Stimulated activated memory B cell treated with anti-CD40 and anti-IgM and Interleukin-4, amounts not matched to agents 10 μg/mL and 1 μg/mL and 100 μg/mL, for 72 hours (primary cell): Measurements from ENCODE around the gene MAD1L1.
"Not testable (repeated sequence)": the region's sequence is repeated elsewhere in the genome, so short reads cannot be mapped to it uniquely, and the experiment has no call there.

ENCODE experiments used
- ATAC-seq: fragments of 150-1000 bp; cut with Tn5 transposase; 2 replicates; pipeline ENCODE4 v1.10.0; 2021
- H3K27ac Mint-ChIP-seq: one replicate; pipeline ENCODE4 v1.8.0; 2022; ENCODE audit warnings: mild to moderate bottlenecking, mixed read lengths
- H3K27me3 Mint-ChIP-seq: one replicate; pipeline ENCODE4 v1.8.0; 2022; ENCODE audit warnings: mixed read lengths
- H3K36me3 Mint-ChIP-seq: one replicate; pipeline ENCODE4 v1.8.0; 2022; ENCODE audit warnings: mixed read lengths
- H3K4me1 Mint-ChIP-seq: one replicate; pipeline ENCODE4 v1.8.0; 2022; ENCODE audit warnings: mixed read lengths
- H3K4me3 Mint-ChIP-seq: one replicate; pipeline ENCODE4 v1.8.0; 2022; ENCODE audit warnings: mild to moderate bottlenecking, moderate library complexity, mixed read lengths
- H3K9me3 Mint-ChIP-seq: one replicate; pipeline ENCODE4 v1.8.0; 2022; ENCODE audit warnings: mixed read lengths

MAD1L1 gene

GRCh38 chr7:1837696-1838543 lies 394.8 kb downstream of the MAD1L1 start:
- H3K4me1 Mint-ChIP-seq, H3K9me3 Mint-ChIP-seq, H3K27me3 Mint-ChIP-seq, H3K4me3 Mint-ChIP-seq, ATAC-seq, H3K27ac Mint-ChIP-seq: not testable (repeated sequence)
- peaks cover 51% of the 10 kb centered on the region for H3K36me3 Mint-ChIP-seq

GRCh38 chr7:1831933-1832535 lies 400.7 kb downstream of the MAD1L1 start:
- H3K27me3 Mint-ChIP-seq, ATAC-seq, H3K4me3 Mint-ChIP-seq, H3K27ac Mint-ChIP-seq, H3K4me1 Mint-ChIP-seq: not testable (repeated sequence)
- Mint-ChIP-seq H3K9me3 (peaks cover 14% of the 10 kb centered on the region), H3K36me3 (peaks cover 66% of the 10 kb centered on the region)

- H3K4me3 Mint-ChIP-seq, H3K27ac Mint-ChIP-seq, H3K4me1 Mint-ChIP-seq, ATAC-seq, H3K27me3 Mint-ChIP-seq: not testable (repeated sequence)
- H3K36me3 Mint-ChIP-seq = peaks cover 60% of the 10 kb centered on the region
- H3K9me3 Mint-ChIP-seq = peaks cover 14% of the 10 kb centered on the region
Observed at GRCh38 chr7:1831471-1831870, 401.3 kb downstream of the MAD1L1 start.

- H3K4me3 Mint-ChIP-seq, ATAC-seq, H3K27ac Mint-ChIP-seq, H3K27me3 Mint-ChIP-seq, H3K4me1 Mint-ChIP-seq: not testable (repeated sequence)
- Mint-ChIP-seq H3K9me3 (peaks cover 11% of the 10 kb centered on the region), H3K36me3 (peaks cover 52% of the 10 kb centered on the region)
Observed at GRCh38 chr7:1829668-1830067, 403.1 kb downstream of the MAD1L1 start.

- H3K27ac Mint-ChIP-seq = no peak overlapping the region
- H3K4me1 Mint-ChIP-seq = peaks cover 4% of the 10 kb centered on the region
- H3K36me3 Mint-ChIP-seq = peaks cover 49% of the 10 kb centered on the region
- peaks cover 9% of the 10 kb centered on the region for H3K9me3 Mint-ChIP-seq
- no peak for ATAC-seq
- H3K27me3 Mint-ChIP-seq = no peaks in the 10 kb centered on the region
- no peak overlapping the region for H3K4me3 Mint-ChIP-seq
Observed at GRCh38 chr7:1829111-1829510, 403.6 kb downstream of the MAD1L1 start.

- not testable (repeated sequence) for H3K4me1 Mint-ChIP-seq, ATAC-seq, H3K9me3 Mint-ChIP-seq, H3K27me3 Mint-ChIP-seq, H3K4me3 Mint-ChIP-seq, H3K27ac Mint-ChIP-seq
- H3K36me3 Mint-ChIP-seq = peaks cover 49% of the 10 kb centered on the region
Observed at GRCh38 chr7:1828170-1828569, 404.6 kb downstream of the MAD1L1 start.

- H3K27me3 Mint-ChIP-seq, H3K9me3 Mint-ChIP-seq, H3K4me3 Mint-ChIP-seq, H3K27ac Mint-ChIP-seq, H3K4me1 Mint-ChIP-seq: not testable (repeated sequence)
- H3K36me3 Mint-ChIP-seq = peaks cover 50% of the 10 kb centered on the region
- ATAC-seq = peak; percentile 50
Observed at GRCh38 chr7:1827521-1827981, 405.2 kb downstream of the MAD1L1 start.

- H3K36me3 Mint-ChIP-seq = peaks cover 48% of the 10 kb centered on the region
- not testable (repeated sequence) for H3K4me3 Mint-ChIP-seq, H3K9me3 Mint-ChIP-seq, H3K27me3 Mint-ChIP-seq, H3K27ac Mint-ChIP-seq, ATAC-seq
- peaks cover 10% of the 10 kb centered on the region for H3K4me1 Mint-ChIP-seq
Observed at GRCh38 chr7:1826931-1827330, 405.8 kb downstream of the MAD1L1 start.

GRCh38 chr7:1825897-1826741 lies 406.6 kb downstream of the MAD1L1 start:
- H3K36me3 Mint-ChIP-seq = peaks cover 40% of the 10 kb centered on the region
- H3K9me3 Mint-ChIP-seq = peaks cover 5% of the 10 kb centered on the region
- H3K27me3 Mint-ChIP-seq = no peaks in the 10 kb centered on the region
- no peak overlapping the region for H3K27ac Mint-ChIP-seq
- H3K4me3 Mint-ChIP-seq = no peak overlapping the region
- peak; percentile 10 for ATAC-seq
- H3K4me1 Mint-ChIP-seq = peaks cover 10% of the 10 kb centered on the region

- Mint-ChIP-seq H3K36me3 (peaks cover 35% of the 10 kb centered on the region), H3K4me1 (peaks cover 10% of the 10 kb centered on the region)
- not testable (repeated sequence) for H3K4me3 Mint-ChIP-seq, H3K27me3 Mint-ChIP-seq, H3K9me3 Mint-ChIP-seq, ATAC-seq, H3K27ac Mint-ChIP-seq
Observed at GRCh38 chr7:1825647-1825896, 407.2 kb downstream of the MAD1L1 start.

GRCh38 chr7:1824882-1825646 lies 407.7 kb downstream of the MAD1L1 start:
- Mint-ChIP-seq H3K36me3 (peaks cover 31% of the 10 kb centered on the region), H3K4me1 (peaks cover 13% of the 10 kb centered on the region)
- H3K4me3 Mint-ChIP-seq, H3K9me3 Mint-ChIP-seq, ATAC-seq, H3K27me3 Mint-ChIP-seq, H3K27ac Mint-ChIP-seq: not testable (repeated sequence)

- H3K27ac Mint-ChIP-seq, ATAC-seq, H3K27me3 Mint-ChIP-seq, H3K4me3 Mint-ChIP-seq, H3K9me3 Mint-ChIP-seq: not testable (repeated sequence)
- Mint-ChIP-seq H3K36me3 (peaks cover 25% of the 10 kb centered on the region), H3K4me1 (peaks cover 21% of the 10 kb centered on the region)
Observed at GRCh38 chr7:1824151-1824881, 408.4 kb downstream of the MAD1L1 start.

GRCh38 chr7:1823376-1824150 lies 409.2 kb downstream of the MAD1L1 start:
- Mint-ChIP-seq H3K4me1 (peaks cover 28% of the 10 kb centered on the region), H3K4me3 (no peak overlapping the region), H3K9me3 (peaks cover under 1% of the 10 kb centered on the region), H3K27ac (no peak overlapping the region), H3K27me3 (no peaks in the 10 kb centered on the region), H3K36me3 (peaks cover 18% of the 10 kb centered on the region)
- ATAC-seq = no peak
